ENCODE data around the gene NT5DC2.

NT5DC2 gene

DNA sequence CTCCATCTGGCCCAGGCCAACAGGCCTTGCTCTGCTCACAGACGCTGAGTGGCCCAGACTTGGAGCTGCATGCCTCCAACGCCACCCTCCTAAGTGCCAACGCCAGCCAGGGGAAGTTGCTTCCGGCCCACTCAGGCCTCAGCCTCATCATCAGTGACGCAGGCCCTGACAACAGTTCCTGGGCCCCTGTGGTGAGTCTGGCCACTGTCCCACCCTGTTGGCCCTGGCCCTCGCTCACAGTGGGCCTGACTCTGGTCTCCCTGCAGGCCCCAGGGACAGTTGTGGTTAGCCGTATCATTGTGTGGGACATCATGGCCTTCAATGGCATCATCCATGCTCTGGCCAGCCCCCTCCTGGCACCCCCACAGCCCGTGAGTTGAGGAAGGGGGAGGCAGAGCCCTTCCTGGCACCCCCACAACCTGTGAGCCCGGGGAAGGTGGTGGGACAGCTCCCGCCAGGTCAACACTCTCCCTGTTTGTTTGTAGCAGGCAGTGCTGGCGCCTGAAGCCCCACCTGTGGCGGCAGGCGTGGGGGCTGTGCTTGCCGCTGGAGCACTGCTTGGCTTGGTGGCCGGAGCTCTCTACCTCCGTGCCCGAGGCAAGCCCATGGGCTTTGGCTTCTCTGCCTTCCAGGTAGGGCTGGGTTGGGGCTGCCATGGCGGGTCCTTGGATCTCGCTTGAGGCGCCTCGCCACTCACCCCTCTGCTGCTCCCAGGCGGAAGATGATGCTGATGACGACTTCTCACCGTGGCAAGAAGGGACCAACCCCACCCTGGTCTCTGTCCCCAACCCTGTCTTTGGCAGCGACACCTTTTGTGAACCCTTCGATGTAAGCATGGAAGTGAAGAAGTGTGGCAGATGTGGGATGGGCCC is 10.0 kb downstream of the NT5DC2 start:
- Histone ChIP-seq H3K4me2 (ENCODE audit: low read length) (no peak overlapping the region), H3K9me3 (ENCODE audit: control insufficient read depth, insufficient read depth, low read length) (no peaks in the 10 kb centered on the region), H3K27me3 (ENCODE audit: control insufficient read depth, low read length) (no peaks in the 10 kb centered on the region), H3K79me2 (ENCODE audit: control insufficient read depth, low read length) (no peaks in the 10 kb centered on the region), H3K4me3 (ENCODE audit: low read length) (no peak overlapping the region), H3K36me3 (ENCODE audit: control insufficient read depth, low read length) (peaks cover 36% of the 10 kb centered on the region), H3F3A (ENCODE audit: control insufficient read depth, insufficient read depth) (no peaks in the 10 kb centered on the region), H3K27ac (ENCODE audit: low read depth, low read length) (no peak overlapping the region), H3K4me1 (ENCODE audit: control insufficient read depth, low read length) (no peaks in the 10 kb centered on the region), H4K20me1 (ENCODE audit: control insufficient read depth, insufficient read depth, low read depth, low read length) (no peaks in the 10 kb centered on the region), H3K9me2 (replicated peaks; ENCODE audit: control insufficient read depth, low read length) (no peaks in the 10 kb centered on the region)
- TF ChIP-seq CTCF (IDR thresholded peaks at IDR 0.05; ENCODE audit: low read depth, low read length, poor library complexity, severe bottlenecking) (no peak), EZH2phosphoT487 (IDR thresholded peaks at IDR 0.05; ENCODE audit: borderline replicate concordance, low read length) (no peak)

DNA sequence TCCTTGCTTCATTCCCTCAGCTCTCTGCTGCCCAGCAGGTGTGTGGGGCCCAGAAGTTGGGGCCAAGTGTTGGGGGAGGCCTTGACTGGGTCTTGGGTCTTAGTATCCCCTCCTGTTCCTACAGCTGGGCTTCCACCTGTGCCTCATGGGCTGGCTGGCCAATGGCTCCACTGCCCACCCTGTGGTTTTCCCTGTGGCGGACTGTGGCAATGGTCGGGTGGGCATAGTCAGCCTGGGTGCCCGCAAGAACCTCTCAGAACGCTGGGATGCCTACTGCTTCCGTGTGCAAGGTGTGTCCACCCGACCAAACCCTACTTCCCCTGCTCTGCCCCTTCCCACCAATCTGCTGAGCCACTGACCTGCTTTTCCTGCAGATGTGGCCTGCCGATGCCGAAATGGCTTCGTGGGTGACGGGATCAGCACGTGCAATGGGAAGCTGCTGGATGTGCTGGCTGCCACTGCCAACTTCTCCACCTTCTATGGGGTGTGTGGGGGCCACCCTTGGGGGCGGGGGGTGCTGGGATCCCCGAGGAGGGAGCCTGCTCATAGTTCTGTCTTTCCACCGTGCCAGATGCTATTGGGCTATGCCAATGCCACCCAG is 10.9 kb downstream of the NT5DC2 start:
- Histone ChIP-seq H3F3A (ENCODE audit: control insufficient read depth, insufficient read depth) (no peaks in the 10 kb centered on the region), H4K20me1 (ENCODE audit: control insufficient read depth, insufficient read depth, low read depth, low read length) (no peaks in the 10 kb centered on the region), H3K27me3 (ENCODE audit: control insufficient read depth, low read length) (no peaks in the 10 kb centered on the region), H3K4me3 (ENCODE audit: low read length) (no peak overlapping the region), H3K27ac (ENCODE audit: low read depth, low read length) (no peak overlapping the region), H3K4me2 (ENCODE audit: low read length) (no peak overlapping the region), H3K36me3 (ENCODE audit: control insufficient read depth, low read length) (peaks cover 28% of the 10 kb centered on the region), H3K9me2 (replicated peaks; ENCODE audit: control insufficient read depth, low read length) (no peaks in the 10 kb centered on the region), H3K9me3 (ENCODE audit: control insufficient read depth, insufficient read depth, low read length) (no peaks in the 10 kb centered on the region), H3K4me1 (ENCODE audit: control insufficient read depth, low read length) (no peaks in the 10 kb centered on the region), H3K79me2 (ENCODE audit: control insufficient read depth, low read length) (no peaks in the 10 kb centered on the region)
- TF ChIP-seq EZH2phosphoT487 (IDR thresholded peaks at IDR 0.05; ENCODE audit: borderline replicate concordance, low read length) (no peak), CTCF (IDR thresholded peaks at IDR 0.05; ENCODE audit: low read depth, low read length, poor library complexity, severe bottlenecking) (no peak)

DNA sequence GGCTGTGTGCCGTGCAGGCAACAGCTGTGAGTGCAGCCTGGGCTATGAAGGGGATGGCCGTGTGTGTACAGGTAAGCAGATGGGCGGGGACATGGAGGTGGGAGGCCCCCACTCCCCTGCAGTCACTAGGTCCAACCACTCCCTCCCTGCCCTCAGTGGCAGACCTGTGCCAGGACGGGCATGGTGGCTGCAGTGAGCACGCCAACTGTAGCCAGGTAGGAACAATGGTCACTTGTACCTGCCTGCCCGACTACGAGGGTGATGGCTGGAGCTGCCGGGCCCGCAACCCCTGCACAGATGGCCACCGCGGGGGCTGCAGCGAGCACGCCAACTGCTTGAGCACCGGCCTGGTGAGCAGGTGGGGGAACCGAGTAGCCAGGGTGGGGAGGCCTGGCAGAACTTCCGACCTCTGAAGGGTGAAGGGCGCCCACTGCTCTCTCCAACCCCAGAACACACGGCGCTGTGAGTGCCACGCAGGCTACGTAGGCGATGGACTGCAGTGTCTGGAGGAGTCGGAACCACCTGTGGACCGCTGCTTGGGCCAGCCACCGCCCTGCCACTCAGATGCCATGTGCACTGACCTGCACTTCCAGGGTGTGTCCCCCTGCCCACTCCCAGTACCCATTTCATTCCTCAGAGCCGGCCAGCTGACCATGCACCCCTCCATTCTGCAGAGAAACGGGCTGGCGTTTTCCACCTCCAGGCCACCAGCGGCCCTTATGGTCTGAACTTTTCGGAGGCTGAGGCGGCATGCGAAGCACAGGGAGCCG is 11.6 kb downstream of the NT5DC2 start:
- TF ChIP-seq CTCF (IDR thresholded peaks at IDR 0.05; ENCODE audit: low read depth, low read length, poor library complexity, severe bottlenecking) (no peak), EZH2phosphoT487 (IDR thresholded peaks at IDR 0.05; ENCODE audit: borderline replicate concordance, low read length) (no peak)
- no peaks in the 10 kb centered on the region for H3K4me1 ChIP-seq (ENCODE audit: control insufficient read depth, low read length)
- no peaks in the 10 kb centered on the region for H4K20me1 ChIP-seq (ENCODE audit: control insufficient read depth, insufficient read depth, low read depth, low read length)
- H3K27me3 ChIP-seq (ENCODE audit: control insufficient read depth, low read length) = no peaks in the 10 kb centered on the region
- no peaks in the 10 kb centered on the region for H3F3A ChIP-seq (ENCODE audit: control insufficient read depth, insufficient read depth)
- no peaks in the 10 kb centered on the region for H3K9me2 ChIP-seq (replicated peaks; ENCODE audit: control insufficient read depth, low read length)
- no peaks in the 10 kb centered on the region for H3K79me2 ChIP-seq (ENCODE audit: control insufficient read depth, low read length)
- H3K4me3 ChIP-seq (ENCODE audit: low read length) = no peak overlapping the region
- H3K27ac ChIP-seq (ENCODE audit: low read depth, low read length) = no peak overlapping the region
- H3K9me3 ChIP-seq (ENCODE audit: control insufficient read depth, insufficient read depth, low read length) = no peaks in the 10 kb centered on the region
- H3K4me2 ChIP-seq (ENCODE audit: low read length) = no peak overlapping the region
- H3K36me3 ChIP-seq (ENCODE audit: control insufficient read depth, low read length) = peaks cover 21% of the 10 kb centered on the region

All from DOHH2 (cell line).